Measurements from ENCODE around the gene CDH7. TPM values are rescaled to one million over a fixed set of nuclear protein-coding genes. Genes with fewer than 3 reads are reported as not detected.

CDH7 gene
- polyA plus RNA-seq, 1 experiment = not detected

DNA sequence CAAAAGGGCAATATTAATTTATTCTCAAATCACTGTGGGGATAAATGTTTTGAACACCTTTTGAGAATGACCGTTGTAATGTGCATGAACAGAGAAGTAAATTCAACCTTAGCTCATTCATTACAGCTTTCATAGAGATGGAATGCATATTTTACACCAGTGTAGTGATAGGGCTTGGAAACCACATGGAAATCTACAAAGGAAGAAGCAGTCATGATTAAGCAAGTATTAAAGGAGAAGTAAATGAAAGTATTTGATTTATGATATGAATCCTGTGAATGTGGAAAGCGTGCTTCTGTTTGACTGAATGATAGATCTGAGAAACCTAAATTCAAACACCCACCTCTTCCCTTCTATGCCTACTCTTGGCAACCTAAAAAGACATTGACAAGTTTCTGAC, 64.7 kb downstream of the CDH7 start:
- ChIA-PET POLR2A (no interaction called here), CTCF (no interaction called here)
- TF ChIP-seq, protein P1, sequence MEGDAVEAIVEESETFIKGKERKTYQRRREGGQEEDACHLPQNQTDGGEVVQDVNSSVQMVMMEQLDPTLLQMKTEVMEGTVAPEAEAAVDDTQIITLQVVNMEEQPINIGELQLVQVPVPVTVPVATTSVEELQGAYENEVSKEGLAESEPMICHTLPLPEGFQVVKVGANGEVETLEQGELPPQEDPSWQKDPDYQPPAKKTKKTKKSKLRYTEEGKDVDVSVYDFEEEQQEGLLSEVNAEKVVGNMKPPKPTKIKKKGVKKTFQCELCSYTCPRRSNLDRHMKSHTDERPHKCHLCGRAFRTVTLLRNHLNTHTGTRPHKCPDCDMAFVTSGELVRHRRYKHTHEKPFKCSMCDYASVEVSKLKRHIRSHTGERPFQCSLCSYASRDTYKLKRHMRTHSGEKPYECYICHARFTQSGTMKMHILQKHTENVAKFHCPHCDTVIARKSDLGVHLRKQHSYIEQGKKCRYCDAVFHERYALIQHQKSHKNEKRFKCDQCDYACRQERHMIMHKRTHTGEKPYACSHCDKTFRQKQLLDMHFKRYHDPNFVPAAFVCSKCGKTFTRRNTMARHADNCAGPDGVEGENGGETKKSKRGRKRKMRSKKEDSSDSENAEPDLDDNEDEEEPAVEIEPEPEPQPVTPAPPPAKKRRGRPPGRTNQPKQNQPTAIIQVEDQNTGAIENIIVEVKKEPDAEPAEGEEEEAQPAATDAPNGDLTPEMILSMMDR (IDR thresholded peaks at IDR 0.05; ENCODE audit: low read depth, low read length) = no peak
- peaks cover 8% of the 10 kb centered on the region; the same call in 1 of the 2 replicates for H3K9me3 ChIP-seq (ENCODE audit: control insufficient read depth, insufficient read depth, low read length)
- no peak overlapping the region for H3K4me3 ChIP-seq (ENCODE audit: low read depth, low read length)
- no peaks in the 10 kb centered on the region for H3K27me3 ChIP-seq (ENCODE audit: control insufficient read depth, insufficient read depth, low read length)
- no peak for DNase-seq (ENCODE audit: low read depth, low spot score)
- H3K27ac ChIP-seq (ENCODE audit: low read depth, low read length) = no peak overlapping the region

DNA sequence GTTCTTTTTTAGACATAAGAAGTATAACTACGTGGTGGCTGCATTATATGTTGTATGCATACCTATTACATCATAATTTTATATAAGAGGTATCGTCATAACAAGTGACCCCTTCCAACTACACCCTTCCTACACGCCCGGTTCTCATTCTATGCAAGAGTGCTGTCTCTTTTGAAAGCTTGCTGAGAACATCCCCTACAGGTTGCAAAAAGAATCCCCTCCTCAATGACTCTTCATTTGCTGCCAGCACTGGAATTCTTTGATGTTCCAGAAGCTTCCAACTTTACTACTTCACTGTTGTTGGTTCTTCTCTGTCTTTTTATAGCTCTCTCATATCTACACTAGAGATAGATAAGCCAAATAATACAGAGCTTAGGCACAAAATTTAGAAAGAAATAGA, 66.4 kb downstream of the CDH7 start:
- H3K4me3 ChIP-seq (ENCODE audit: low read depth, low read length) = no peak overlapping the region
- CTCF ChIA-PET = no interaction called here
- no peaks in the 10 kb centered on the region for H3K27me3 ChIP-seq (ENCODE audit: control insufficient read depth, insufficient read depth, low read length)
- POLR2A ChIA-PET = no interaction called here
- no peak overlapping the region for H3K27ac ChIP-seq (ENCODE audit: low read depth, low read length)
- no peak for DNase-seq (ENCODE audit: low read depth, low spot score)
- TF ChIP-seq, protein P1 (IDR thresholded peaks at IDR 0.05; ENCODE audit: low read depth, low read length) = no peak
- H3K9me3 ChIP-seq (ENCODE audit: control insufficient read depth, insufficient read depth, low read length) = peaks cover 8% of the 10 kb centered on the region; the same call in 1 of the 2 replicates

DNA sequence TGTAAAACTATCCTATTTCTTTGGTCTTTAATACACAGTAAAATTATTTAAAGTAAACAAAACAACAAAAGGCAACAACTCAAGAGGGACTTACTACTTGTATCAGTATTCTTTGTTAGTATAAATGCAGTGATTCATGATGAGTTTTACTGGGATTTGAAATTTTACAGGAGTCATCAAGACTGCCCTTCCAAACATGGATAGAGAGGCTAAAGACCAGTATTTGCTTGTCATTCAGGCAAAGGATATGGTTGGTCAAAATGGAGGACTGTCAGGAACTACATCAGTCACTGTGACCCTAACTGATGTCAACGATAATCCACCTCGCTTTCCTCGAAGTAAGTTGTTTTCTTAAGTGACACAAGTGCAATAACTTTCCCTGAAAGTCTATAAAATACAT, 71.1 kb downstream of the CDH7 start:
- ChIA-PET POLR2A (no interaction called here), CTCF (no interaction called here)
- H3K9me3 ChIP-seq (ENCODE audit: control insufficient read depth, insufficient read depth, low read length) = peaks cover 8% of the 10 kb centered on the region; the same call in 1 of the 2 replicates
- no peak overlapping the region for H3K27ac ChIP-seq (ENCODE audit: low read depth, low read length)
- TF ChIP-seq, protein P1 (IDR thresholded peaks at IDR 0.05; ENCODE audit: low read depth, low read length) = no peak
- no peaks in the 10 kb centered on the region for H3K27me3 ChIP-seq (ENCODE audit: control insufficient read depth, insufficient read depth, low read length)
- no peak overlapping the region for H3K4me3 ChIP-seq (ENCODE audit: low read depth, low read length)
- no peak for DNase-seq (ENCODE audit: low read depth, low spot score)

DNA sequence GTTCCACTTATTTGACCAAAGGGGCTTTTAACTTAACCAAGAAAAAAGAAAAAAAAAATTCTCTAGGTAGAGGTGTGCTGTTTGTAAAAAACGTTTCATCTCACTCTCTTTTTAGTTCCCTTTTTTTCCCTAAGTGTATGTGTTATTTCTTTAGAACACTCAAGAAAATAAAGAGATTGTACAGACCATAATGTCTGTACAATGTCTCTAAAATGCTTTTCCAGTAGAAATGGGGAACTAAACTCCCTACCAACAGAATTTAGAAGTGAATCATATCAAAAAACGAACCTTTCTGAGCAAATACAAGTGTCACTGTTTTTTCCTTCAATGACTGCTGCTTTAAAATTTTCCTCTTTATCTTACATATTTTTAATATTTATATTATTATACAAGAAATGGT, 72.0 kb downstream of the CDH7 start:
- POLR2A ChIA-PET = no interaction called here
- TF ChIP-seq, protein P1 (IDR thresholded peaks at IDR 0.05; ENCODE audit: low read depth, low read length) = no peak
- Histone ChIP-seq H3K4me3 (ENCODE audit: low read depth, low read length) (no peak overlapping the region), H3K27me3 (ENCODE audit: control insufficient read depth, insufficient read depth, low read length) (no peaks in the 10 kb centered on the region), H3K9me3 (ENCODE audit: control insufficient read depth, insufficient read depth, low read length) (peaks cover 8% of the 10 kb centered on the region; the same call in 1 of the 2 replicates), H3K27ac (ENCODE audit: low read depth, low read length) (no peak overlapping the region)
- DNase-seq (ENCODE audit: low read depth, low spot score) = no peak
- CTCF ChIA-PET = no interaction called here

DNA sequence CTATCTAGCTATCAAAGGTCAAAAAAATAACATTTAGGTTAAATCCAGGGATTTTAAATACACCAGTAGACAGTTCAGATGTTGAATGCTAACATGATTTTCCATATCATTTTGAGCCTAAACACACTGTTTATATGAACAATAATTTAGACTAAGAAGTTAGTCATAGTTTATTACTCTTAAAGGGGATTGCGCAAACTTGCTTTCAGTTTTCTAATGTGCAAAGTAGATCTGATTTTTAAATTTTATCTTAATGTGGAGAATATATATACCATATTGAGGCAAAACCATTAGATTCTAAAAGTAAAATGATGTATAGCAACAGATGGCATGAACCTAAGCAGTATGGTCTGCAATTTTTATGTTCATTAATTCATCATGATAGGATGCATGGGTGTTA, 76.6 kb downstream of the CDH7 start:
- TF ChIP-seq, protein P1 (IDR thresholded peaks at IDR 0.05; ENCODE audit: low read depth, low read length) = no peak
- CTCF ChIA-PET = no interaction called here
- POLR2A ChIA-PET = no interaction called here
- Histone ChIP-seq H3K27me3 (ENCODE audit: control insufficient read depth, insufficient read depth, low read length) (no peaks in the 10 kb centered on the region), H3K4me3 (ENCODE audit: low read depth, low read length) (no peak overlapping the region), H3K27ac (ENCODE audit: low read depth, low read length) (no peak overlapping the region), H3K9me3 (ENCODE audit: control insufficient read depth, insufficient read depth, low read length) (peaks cover 6% of the 10 kb centered on the region; the same call in 1 of the 2 replicates)
- no peak for DNase-seq (ENCODE audit: low read depth, low spot score)

Measured in AG04450 (cell line).